ENCODE data around the gene HSPA12B. TPM values are rescaled to one million over a fixed set of nuclear protein-coding genes. Genes with fewer than 3 reads are reported as not detected.

Gene HSPA12B
- total RNA-seq, 1 experiment from 2014 or later: 6.3 TPM

- no peaks in the 10 kb centered on the region for H3K9me3 Mint-ChIP-seq
- ChIA-PET CTCF (interaction anchor here (5.5 to 8.0 kb wide), 3 partner anchors 12 to 52 kb away, joined by 46 to 70 read pairs (median 47); no protein-coding TSS in a partner anchor), POLR2A (no interaction called here)
- no peaks in the 10 kb centered on the region for H3K4me1 Mint-ChIP-seq
- ATAC-seq (no peak), DNase-seq (ENCODE audit: low spot score) (no peak)
- H3K27me3 Mint-ChIP-seq (ENCODE audit: low read depth): no peaks in the 10 kb centered on the region
- TF ChIP-seq, protein P1, sequence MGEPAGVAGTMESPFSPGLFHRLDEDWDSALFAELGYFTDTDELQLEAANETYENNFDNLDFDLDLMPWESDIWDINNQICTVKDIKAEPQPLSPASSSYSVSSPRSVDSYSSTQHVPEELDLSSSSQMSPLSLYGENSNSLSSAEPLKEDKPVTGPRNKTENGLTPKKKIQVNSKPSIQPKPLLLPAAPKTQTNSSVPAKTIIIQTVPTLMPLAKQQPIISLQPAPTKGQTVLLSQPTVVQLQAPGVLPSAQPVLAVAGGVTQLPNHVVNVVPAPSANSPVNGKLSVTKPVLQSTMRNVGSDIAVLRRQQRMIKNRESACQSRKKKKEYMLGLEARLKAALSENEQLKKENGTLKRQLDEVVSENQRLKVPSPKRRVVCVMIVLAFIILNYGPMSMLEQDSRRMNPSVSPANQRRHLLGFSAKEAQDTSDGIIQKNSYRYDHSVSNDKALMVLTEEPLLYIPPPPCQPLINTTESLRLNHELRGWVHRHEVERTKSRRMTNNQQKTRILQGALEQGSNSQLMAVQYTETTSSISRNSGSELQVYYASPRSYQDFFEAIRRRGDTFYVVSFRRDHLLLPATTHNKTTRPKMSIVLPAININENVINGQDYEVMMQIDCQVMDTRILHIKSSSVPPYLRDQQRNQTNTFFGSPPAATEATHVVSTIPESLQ (CRISPR knock-in tag; IDR thresholded peaks at IDR 0.05): no peak
- TF ChIP-seq ZNF416 (CRISPR knock-in tag; IDR thresholded peaks at IDR 0.05): no peak
- TF ChIP-seq TEAD1 (CRISPR knock-in tag; IDR thresholded peaks at IDR 0.05): no peak
- no peak for TF ChIP-seq ERG (CRISPR knock-in tag; IDR thresholded peaks at IDR 0.05)
- no peak for TF ChIP-seq E2F5 (CRISPR knock-in tag; IDR thresholded peaks at IDR 0.05)
- no peak for TF ChIP-seq ZNF121 (CRISPR knock-in tag; IDR thresholded peaks at IDR 0.05)
- TF ChIP-seq, protein P2, sequence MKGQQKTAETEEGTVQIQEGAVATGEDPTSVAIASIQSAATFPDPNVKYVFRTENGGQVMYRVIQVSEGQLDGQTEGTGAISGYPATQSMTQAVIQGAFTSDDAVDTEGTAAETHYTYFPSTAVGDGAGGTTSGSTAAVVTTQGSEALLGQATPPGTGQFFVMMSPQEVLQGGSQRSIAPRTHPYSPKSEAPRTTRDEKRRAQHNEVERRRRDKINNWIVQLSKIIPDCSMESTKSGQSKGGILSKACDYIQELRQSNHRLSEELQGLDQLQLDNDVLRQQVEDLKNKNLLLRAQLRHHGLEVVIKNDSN (CRISPR knock-in tag; IDR thresholded peaks at IDR 0.05): no peak
- TF ChIP-seq CBFB (CRISPR knock-in tag; IDR thresholded peaks at IDR 0.05; ENCODE audit: low read depth): no peak
- no peak for TF ChIP-seq ZNF317 (CRISPR knock-in tag; IDR thresholded peaks at IDR 0.05; ENCODE audit: borderline replicate concordance, low read depth)
- TF ChIP-seq, protein P3, sequence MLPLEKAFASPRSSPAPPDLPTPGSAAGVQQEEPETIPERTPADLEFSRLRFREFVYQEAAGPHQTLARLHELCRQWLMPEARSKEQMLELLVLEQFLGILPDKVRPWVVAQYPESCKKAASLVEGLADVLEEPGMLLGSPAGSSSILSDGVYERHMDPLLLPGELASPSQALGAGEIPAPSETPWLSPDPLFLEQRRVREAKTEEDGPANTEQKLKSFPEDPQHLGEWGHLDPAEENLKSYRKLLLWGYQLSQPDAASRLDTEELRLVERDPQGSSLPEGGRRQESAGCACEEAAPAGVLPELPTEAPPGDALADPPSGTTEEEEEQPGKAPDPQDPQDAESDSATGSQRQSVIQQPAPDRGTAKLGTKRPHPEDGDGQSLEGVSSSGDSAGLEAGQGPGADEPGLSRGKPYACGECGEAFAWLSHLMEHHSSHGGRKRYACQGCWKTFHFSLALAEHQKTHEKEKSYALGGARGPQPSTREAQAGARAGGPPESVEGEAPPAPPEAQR (CRISPR knock-in tag; IDR thresholded peaks at IDR 0.05): no peak
- no peak for TF ChIP-seq OVOL2 (CRISPR knock-in tag; IDR thresholded peaks at IDR 0.05; ENCODE audit: borderline replicate concordance)
- TF ChIP-seq IRF2 (CRISPR knock-in tag; IDR thresholded peaks at IDR 0.05; ENCODE audit: borderline replicate concordance, low read depth): no peak
- no peak for TF ChIP-seq ZNF396 (CRISPR knock-in tag; IDR thresholded peaks at IDR 0.05; ENCODE audit: borderline replicate concordance)
- no peak for TF ChIP-seq HMGA2 (CRISPR knock-in tag; IDR thresholded peaks at IDR 0.05)
- TF ChIP-seq TCF7 (CRISPR knock-in tag; IDR thresholded peaks at IDR 0.05; ENCODE audit: low read depth): no peak
- H3K4me3 Mint-ChIP-seq: no peak overlapping the region
- no peaks in the 10 kb centered on the region for H3K36me3 Mint-ChIP-seq
- no peak overlapping the region for H3K27ac Mint-ChIP-seq
Measured at GRCh38 chr20:3698591-3699001, 33.9 kb upstream of the HSPA12B start.

GRCh38 chr20:3699037-3699436 lies 33.4 kb upstream of the HSPA12B start:
- no peaks in the 10 kb centered on the region for H3K36me3 Mint-ChIP-seq
- POLR2A ChIA-PET: no interaction called here
- H3K27me3 Mint-ChIP-seq (ENCODE audit: low read depth): no peaks in the 10 kb centered on the region
- DNase-seq (ENCODE audit: low spot score) (no peak), ATAC-seq (no peak)
- H3K27ac Mint-ChIP-seq: no peak overlapping the region
- H3K9me3 Mint-ChIP-seq: no peaks in the 10 kb centered on the region
- H3K4me1 Mint-ChIP-seq: no peaks in the 10 kb centered on the region
- CTCF ChIA-PET: interaction anchor here (5.5 to 8.0 kb wide), 3 partner anchors 11 to 52 kb away, joined by 46 to 70 read pairs (median 47); no protein-coding TSS in a partner anchor
- H3K4me3 Mint-ChIP-seq: no peak overlapping the region
- TF ChIP-seq JAZF1 (CRISPR knock-in tag; IDR thresholded peaks at IDR 0.05) (no peak), ERG (CRISPR knock-in tag; IDR thresholded peaks at IDR 0.05) (no peak), NFE2L1 (CRISPR knock-in tag; IDR thresholded peaks at IDR 0.05) (no peak), E2F5 (CRISPR knock-in tag; IDR thresholded peaks at IDR 0.05) (no peak), SMAD3 (CRISPR knock-in tag; IDR thresholded peaks at IDR 0.05; ENCODE audit: borderline replicate concordance) (no peak), FOXP1 (CRISPR knock-in tag; IDR thresholded peaks at IDR 0.05; ENCODE audit: borderline replicate concordance) (no peak), ZNF232 (CRISPR knock-in tag; IDR thresholded peaks at IDR 0.05) (no peak), TEAD4 (CRISPR knock-in tag; IDR thresholded peaks at IDR 0.05) (no peak), HMGXB4 (CRISPR knock-in tag; IDR thresholded peaks at IDR 0.05) (no peak), NR3C1 (CRISPR knock-in tag; conservative IDR thresholded peaks at IDR 0.05; ENCODE audit: low read depth) (no peak), ETV6 (CRISPR knock-in tag; IDR thresholded peaks at IDR 0.05) (no peak)
